H1 (cell line): ENCODE data around the gene ST3GAL2. TPM values are rescaled to one million over a fixed set of nuclear protein-coding genes. Genes with fewer than 3 reads are reported as not detected.

Experiments
- CTCF ChIA-PET: fragments of 300-600 bp; sonication (Branson Sonifier 250); formaldehyde crosslinking; loops from one replicate; lab custom pipeline; 2021; ENCODE audit not compliant: partially characterized antibody; lab: Charles Lee
- POLR2A ChIA-PET: fragments of 300-600 bp; sonication (Branson Sonifier 250); formaldehyde crosslinking; loops from one replicate; lab custom pipeline; 2021; ENCODE audit warnings: inconsistent platforms; ENCODE audit not compliant: partially characterized antibody; lab: Charles Lee
- DNase-seq, 2 experiments: peaks; one replicate each; pipeline versions ENCODE4 v3.0.0 to v3.0.0-alpha.2; 2010 to 2022; ENCODE audit warnings: low spot score in 2 of 2, low read depth in 1 of 2, mixed read lengths in 1 of 2
- FAIRE-seq: peaks from 2 replicates; lab custom pipeline; 2011; peaks lifted over from hg19 to GRCh38; lab: Jason Lieb, UNC
- H2AFZ ChIP-seq: 2 replicates; pipeline ENCODE4 v1.8.1; 2012; ENCODE audit warnings: low read length, inconsistent platforms
- H2AK5ac ChIP-seq: 2 replicates; pipeline ENCODE4 v1.6.1; 2013; ENCODE audit warnings: low read depth, low read length
- H2BK120ac ChIP-seq: replicated peaks from 2 replicates; pipeline ENCODE3; 2013; ENCODE audit warnings: low read depth, low read length, inconsistent platforms
- H2BK12ac ChIP-seq: 2 replicates; pipeline ENCODE4 v1.6.1; 2013; ENCODE audit warnings: low read depth, low read length
- H2BK15ac ChIP-seq: 2 replicates; pipeline ENCODE4 v1.6.1; 2013; ENCODE audit warnings: low read length
- H2BK20ac ChIP-seq: 2 replicates; pipeline ENCODE4 v1.6.1; 2013; ENCODE audit warnings: low read length
- H2BK5ac ChIP-seq: 2 replicates; pipeline ENCODE4 v1.6.1; 2013; ENCODE audit warnings: low read depth, low read length
- H3K14ac ChIP-seq: 2 replicates; pipeline ENCODE4 v1.6.1; 2013; ENCODE audit warnings: inconsistent platforms; ENCODE audit not compliant: insufficient read length
- H3K18ac ChIP-seq: 2 replicates; pipeline ENCODE4 v1.6.1; 2013; ENCODE audit warnings: low read length; ENCODE audit errors: extremely low read depth
- H3K23ac ChIP-seq: 2 replicates; pipeline ENCODE4 v1.6.1; 2013; ENCODE audit warnings: inconsistent platforms; ENCODE audit not compliant: insufficient read length
- H3K23me2 ChIP-seq: 2 replicates; pipeline ENCODE4 v1.6.1; 2013; ENCODE audit warnings: low read depth, low read length
- H3K27ac ChIP-seq: 2 replicates; pipeline ENCODE4 v1.6.1; 2011; ENCODE audit warnings: low read depth, low read length, inconsistent platforms
- H3K27me3 ChIP-seq, 4 experiments: replicated peaks in 1 of 4; 1 replicate in 1 of 4; 2 replicates in 3 of 4; pipeline versions ENCODE4 v1.6.1 to v1.8.1; 2011 to 2013; ENCODE audit warnings: low read length in 3 of 4, mild to moderate bottlenecking in 3 of 4, inconsistent platforms in 2 of 4, mixed read lengths in 2 of 4, moderate library complexity in 1 of 4; ENCODE audit not compliant: control insufficient read depth in 3 of 4, insufficient read depth in 3 of 4; ENCODE audit errors: extremely low read depth in 1 of 4
- H3K36me3 ChIP-seq, 4 experiments: 2 replicates each; pipeline versions ENCODE4 v1.6.1 to v1.8.1; 2011 to 2013; ENCODE audit warnings: mild to moderate bottlenecking in 4 of 4, low read length in 3 of 4, moderate library complexity in 2 of 4, control low read depth in 1 of 4, inconsistent platforms in 1 of 4; ENCODE audit not compliant: insufficient read depth in 4 of 4, control insufficient read depth in 2 of 4
- H3K4ac ChIP-seq: replicated peaks from 2 replicates; pipeline ENCODE3; 2013; ENCODE audit warnings: low read length, low read depth, mixed read lengths, inconsistent platforms; ENCODE audit not compliant: insufficient read length
- H3K4me1 ChIP-seq, 4 experiments: replicated peaks in 1 of 4; 1 replicate in 1 of 4; 2 replicates in 3 of 4; pipeline versions ENCODE4 v1.6.1 to v1.8.1; 2011 to 2013; ENCODE audit warnings: low read length in 3 of 4, inconsistent platforms in 2 of 4, mixed read lengths in 1 of 4; ENCODE audit not compliant: insufficient read depth in 4 of 4, control insufficient read depth in 3 of 4
- H3K4me2 ChIP-seq, 2 experiments: 2 replicates each; pipeline versions ENCODE4 v1.6.1 to v1.8.1; 2011 to 2013; ENCODE audit warnings: low read depth in 2 of 2, low read length in 2 of 2, control low read depth in 1 of 2, inconsistent platforms in 1 of 2, mild to moderate bottlenecking in 1 of 2; ENCODE audit not compliant: insufficient read depth in 1 of 2
- H3K4me3 ChIP-seq, 4 experiments: fragments of 200-600, 300-600 bp in 1 of 4; sonication (generic), shearing (Covaris generic), sonication (Bioruptor Twin) in 1 of 4; 2 replicates each; pipeline versions ENCODE4 v1.5.1 to v1.8.1; 2011 to 2016; ENCODE audit warnings: low read length in 4 of 4, low read depth in 3 of 4, control low read depth in 2 of 4, inconsistent platforms in 2 of 4, mild to moderate bottlenecking in 2 of 4, mixed read lengths in 1 of 4, moderate library complexity in 1 of 4; ENCODE audit not compliant: insufficient read depth in 2 of 4; ENCODE audit errors: extremely low read depth in 1 of 4
- H3K56ac ChIP-seq: replicated peaks from 2 replicates; pipeline ENCODE3; 2013; ENCODE audit warnings: low read depth, mild to moderate bottlenecking, mixed read lengths, low read length, inconsistent platforms; ENCODE audit not compliant: insufficient read length
- H3K79me1 ChIP-seq: 2 replicates; pipeline ENCODE4 v1.6.1; 2013; ENCODE audit warnings: low read depth, low read length, control low read depth
- H3K79me2 ChIP-seq, 2 experiments: 2 replicates each; pipeline versions ENCODE4 v1.6.1 to v1.8.1; 2012 to 2013; ENCODE audit warnings: low read length in 2 of 2, mild to moderate bottlenecking in 2 of 2, inconsistent platforms in 1 of 2; ENCODE audit not compliant: insufficient read depth in 2 of 2, control insufficient read depth in 1 of 2
- H3K9ac ChIP-seq, 4 experiments: replicated peaks in 1 of 4; 1 replicate in 1 of 4; 2 replicates in 3 of 4; pipeline versions ENCODE4 v1.6.1 to v1.8.1; 2011 to 2013; ENCODE audit warnings: low read depth in 3 of 4, low read length in 3 of 4, control low read depth in 2 of 4, mild to moderate bottlenecking in 2 of 4, moderate library complexity in 2 of 4, inconsistent platforms in 1 of 4; ENCODE audit errors: extremely low read depth in 1 of 4
- H3K9me3 ChIP-seq, 2 experiments: 2 replicates each; pipeline versions ENCODE4 v1.6.1 to v1.8.1; 2012 to 2013; ENCODE audit warnings: mild to moderate bottlenecking in 2 of 2, moderate library complexity in 2 of 2, control low read depth in 1 of 2, inconsistent platforms in 1 of 2, low read depth in 1 of 2, low read length in 1 of 2, mixed read lengths in 1 of 2; ENCODE audit not compliant: insufficient read depth in 2 of 2
- H4K20me1 ChIP-seq, 2 experiments: replicated peaks in 1 of 2; 2 replicates each; pipeline versions ENCODE3 to v1.8.1; 2011 to 2013; ENCODE audit warnings: inconsistent platforms in 2 of 2, low read length in 2 of 2, mild to moderate bottlenecking in 1 of 2; ENCODE audit not compliant: insufficient read depth in 2 of 2, control insufficient read depth in 1 of 2
- H4K5ac ChIP-seq: 2 replicates; pipeline ENCODE4 v1.6.1; 2013; ENCODE audit warnings: low read length, low read depth, mixed read lengths, inconsistent platforms; ENCODE audit not compliant: insufficient read length
- H4K8ac ChIP-seq: 2 replicates; pipeline ENCODE4 v1.8.0; 2013; ENCODE audit warnings: mild to moderate bottlenecking, moderate library complexity, low read length, inconsistent platforms; ENCODE audit not compliant: insufficient read depth; ENCODE audit errors: extremely low read depth
- H4K91ac ChIP-seq: replicated peaks from 2 replicates; pipeline ENCODE3; 2013; ENCODE audit warnings: low read length, mixed read lengths, inconsistent platforms; ENCODE audit not compliant: insufficient read length
- E2F6 ChIP-seq: IDR thresholded peaks from 2 replicates; pipeline ENCODE4 v1.6.1; 2012; ENCODE audit warnings: inconsistent platforms
- FOSL1 ChIP-seq: IDR thresholded peaks from 2 replicates; pipeline ENCODE4 v1.6.1; 2011; ENCODE audit warnings: mild to moderate bottlenecking, low read depth, low read length, moderate library complexity; ENCODE audit not compliant: insufficient read depth
- SIX5 ChIP-seq: IDR thresholded peaks from 2 replicates; pipeline ENCODE4 v1.6.1; 2011; ENCODE audit warnings: mild to moderate bottlenecking, low read depth, low read length
- SP1 ChIP-seq: IDR thresholded peaks from 2 replicates; pipeline ENCODE4 v1.6.1; 2011; ENCODE audit warnings: low read depth, low read length
- TBP ChIP-seq: IDR thresholded peaks from 2 replicates; pipeline ENCODE4 v1.6.1; 2011; ENCODE audit warnings: low read depth, low read length, improper control_type of control experiment
- WGBS, 2 experiments: shearing (Covaris generic) in 1 of 2; methylation state at CpG; one replicate each; pipeline versions ENCODE4 v1.1.6 to v1.1.7; 2013 to 2015; ENCODE audit warnings: low lambda C conversion rate in 2 of 2, mixed read lengths in 2 of 2, inconsistent platforms in 1 of 2, low coverage in 1 of 2, missing lambda C conversion rate in 1 of 2; ENCODE audit not compliant: insufficient replicate concordance in 2 of 2, insufficient coverage in 1 of 2, insufficient read length in 1 of 2; ENCODE audit errors: extremely low coverage in 1 of 2, missing lambda C conversion rate in 1 of 2; 5-methylcytosine and 5-hydroxymethylcytosine counted together
- polyA plus RNA-seq, 7 experiments: library from polyadenylated mRNA; depleted of rRNA in 3 of 7; stranded (reverse) in 5 of 7; unstranded in 2 of 7; fragments of >200 nt in 5 of 7; fragments of 200-250 nt in 2 of 7; gene quantifications; 1 replicate in 5 of 7; 2 replicates in 1 of 7; 4 replicates in 1 of 7; pipeline versions ENCODE4 v1.2.1 to v1.2.3, GENCODE V29; 2011 to 2013; ENCODE audit warnings: missing spikeins in 2 of 7, mixed read lengths in 2 of 7
- total RNA-seq: library from RNA; stranded (reverse); fragmentation: NEBNext Ultra II Directional; extraction: Animal tissue kit (Norgen Biotek cat#: 25700); gene quantifications from 2 replicates; pipeline ENCODE4 v1.2.1, GENCODE V29; 2021

Gene ST3GAL2
- total and polyA plus RNA-seq, 2 of the 8 experiments (the other 6 are each of a cell fraction or from before 2014, with no cell fraction given): 14.4 to 39.7 TPM

- Histone ChIP-seq H3K56ac (no peak overlapping the region), H2BK120ac (no peak overlapping the region), H3K23ac (no peak overlapping the region), H3K4me1 (peaks cover 0 to 2% (median 0%) of the 10 kb centered on the region in 4 experiments; a peak in 1 of 7 replicates), H2AK5ac (no peak overlapping the region), H3K9me3 (no peaks in the 10 kb centered on the region), H2BK15ac (no peak overlapping the region), H3K36me3 (no peaks in the 10 kb centered on the region), H4K5ac (no peak overlapping the region), H3K18ac (no peak overlapping the region), H3K4me2 (no peak overlapping the region), H3K4ac (no peak overlapping the region), H3K79me2 (no peaks in the 10 kb centered on the region), H2AFZ (no peak overlapping the region), H3K27ac (no peak overlapping the region), H3K4me3 (no peak overlapping the region), H4K91ac (no peak overlapping the region), H3K23me2 (no peaks in the 10 kb centered on the region), H2BK12ac (no peak overlapping the region), H4K8ac (no peak overlapping the region; the same call in none of the 2 replicates), H3K9ac (no peak overlapping the region), H2BK5ac (no peak overlapping the region), H3K27me3 (no peaks in the 10 kb centered on the region)
- no peak for DNase-seq
- no peak for FAIRE-seq
- WGBS, 2 experiments: 78% methylated on average over 7 of the region's 7 CpGs; no CpG with 5 or more reads in 1 of the 2 experiments
- POLR2A ChIA-PET: interaction anchor here (1.6 to 4.5 kb wide), 2 partner anchors 12 to 85 kb away, joined by 7 to 20 read pairs; partner anchors contain the start of gene FCSK
- TF ChIP-seq TBP (no peak), SIX5 (no peak), SP1 (no peak), FOSL1 (no peak), E2F6 (no peak)
- TF ChIP-seq, all 59 proteins: peak for 0
- H4K20me1 ChIP-seq: peaks cover 0 to 2% of the 10 kb centered on the region in 2 experiments
- no peak overlapping the region for H2BK20ac ChIP-seq
- CTCF ChIA-PET: interaction anchor here (0.6 to 13.6 kb wide), 9 partner anchors 11 to 97 kb away, joined by 3 to 180 read pairs (median 5); partner anchors contain the start of gene FCSK
- H3K14ac ChIP-seq: no peak overlapping the region
- no peaks in the 10 kb centered on the region for H3K79me1 ChIP-seq
Measured at GRCh38 chr16:70466805-70467076, 27.8 kb upstream of the ST3GAL2 start.
